ENCODE data around the gene TAC4. TPM values are rescaled to one million over a fixed set of nuclear protein-coding genes. Genes with fewer than 3 reads are reported as not detected.

The TAC4 gene
- total and polyA plus RNA-seq, 10 of the 15 experiments (the other 5 are each of a cell fraction or from before 2014, with no cell fraction given): not detected

DNA sequence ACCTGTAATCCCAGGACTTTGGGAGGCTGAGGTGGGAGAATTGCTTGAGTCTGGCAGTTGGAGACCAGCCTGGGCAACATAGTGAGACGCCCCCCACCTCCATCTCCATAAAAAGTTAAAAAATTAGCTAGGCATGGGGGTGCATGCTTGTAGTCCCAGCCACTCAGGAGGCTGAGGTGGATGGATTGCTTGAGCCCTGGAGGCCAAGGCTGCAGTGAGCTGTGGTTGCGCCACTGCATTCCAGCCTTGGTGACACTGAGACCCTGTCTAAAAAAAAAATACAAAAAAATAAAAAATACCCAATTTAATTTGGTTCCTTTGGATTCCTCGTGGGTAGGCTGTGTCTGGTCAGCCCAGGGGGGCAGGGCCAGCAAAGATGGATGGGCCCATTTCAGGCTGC, 26.1 kb upstream of the TAC4 start:
- CTCF ChIA-PET: no interaction called here
- BruUV-seq (replicated peaks): no TSS peak
- in situ Hi-C loops (cut with MboI): no loop called here
- Histone ChIP-seq H2AFZ (ENCODE audit: control insufficient read depth, low read depth, low read length) (no peak overlapping the region), H3K27me3 (replicated peaks in 1 of 2; ENCODE audit: control insufficient read depth in 2 of 2, insufficient read depth in 2 of 2, low read length in 1 of 2) (no peaks in the 10 kb centered on the region), H3K36me3 (ENCODE audit: control insufficient read depth in 2 of 2, insufficient read depth in 2 of 2, low read length in 1 of 2) (no peaks in the 10 kb centered on the region), H4K20me1 (ENCODE audit: control insufficient read depth, insufficient read depth) (no peaks in the 10 kb centered on the region), H3K79me2 (ENCODE audit: control insufficient read depth, insufficient read depth, low read length) (no peaks in the 10 kb centered on the region), H3K27ac (ENCODE audit: control insufficient read depth, insufficient read depth) (no peak overlapping the region), H3K9me3 (replicated peaks; ENCODE audit: control insufficient read depth, insufficient read depth, low read length) (no peaks in the 10 kb centered on the region), H3K4me2 (ENCODE audit: control insufficient read depth, insufficient read depth) (no peak overlapping the region), H3K4me3 (no peak overlapping the region), H3K4me1 (ENCODE audit: control insufficient read depth, insufficient read depth, low read length) (no peaks in the 10 kb centered on the region), H3K9ac (ENCODE audit: control insufficient read depth, insufficient read depth, low read length) (no peak overlapping the region)
- ATAC-seq: no peak
- POLR2A ChIA-PET: no interaction called here
- RAD21 ChIA-PET (ENCODE audit: unreplicated experiment): no interaction called here
- WGBS (ENCODE audit: insufficient coverage, insufficient replicate concordance, low lambda C conversion rate, missing lambda C conversion rate): 32% methylated on average over 3 of the region's 3 CpGs
- no peak for DNase-seq (ENCODE audit: low read depth, low spot score)
- SMC1A ChIA-PET (ENCODE audit: uncharacterized antibody, unreplicated experiment): interaction anchor here (1.9 kb wide), 1 partner anchor 122 kb away, joined by 4 read pairs; no protein-coding TSS in a partner anchor
- intact Hi-C loops (cut with micrococcal nuclease; ENCODE audit: unreplicated experiment): no loop called here
- no peak for FAIRE-seq
- no peak for TF ChIP-seq BHLHE40 (IDR thresholded peaks at IDR 0.05; ENCODE audit: borderline replicate concordance in 1 of 2, low read depth in 2 of 2, low read length in 1 of 2)
- TF ChIP-seq, protein P1, sequence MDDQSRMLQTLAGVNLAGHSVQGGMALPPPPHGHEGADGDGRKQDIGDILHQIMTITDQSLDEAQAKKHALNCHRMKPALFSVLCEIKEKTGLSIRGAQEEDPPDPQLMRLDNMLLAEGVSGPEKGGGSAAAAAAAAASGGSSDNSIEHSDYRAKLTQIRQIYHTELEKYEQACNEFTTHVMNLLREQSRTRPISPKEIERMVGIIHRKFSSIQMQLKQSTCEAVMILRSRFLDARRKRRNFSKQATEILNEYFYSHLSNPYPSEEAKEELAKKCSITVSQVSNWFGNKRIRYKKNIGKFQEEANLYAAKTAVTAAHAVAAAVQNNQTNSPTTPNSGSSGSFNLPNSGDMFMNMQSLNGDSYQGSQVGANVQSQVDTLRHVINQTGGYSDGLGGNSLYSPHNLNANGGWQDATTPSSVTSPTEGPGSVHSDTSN (IDR thresholded peaks at IDR 0.05; ENCODE audit: insufficient replicate concordance, low read depth, low read length): no peak
- TF ChIP-seq BACH1 (IDR thresholded peaks at IDR 0.05; ENCODE audit: borderline replicate concordance): no peak
- TF ChIP-seq NKRF (conservative IDR thresholded peaks at IDR 0.05): no peak
- TF ChIP-seq CHD2 (IDR thresholded peaks at IDR 0.05; ENCODE audit: borderline replicate concordance, low read depth, low read length): no peak
- no peak for TF ChIP-seq NRF1 (conservative IDR thresholded peaks at IDR 0.05; ENCODE audit: low read depth, low read length)
- TF ChIP-seq ZNF384 (IDR thresholded peaks at IDR 0.05; ENCODE audit: borderline replicate concordance, low read depth, low read length): no peak
- TF ChIP-seq PAX8 (IDR thresholded peaks at IDR 0.05): no peak
- no peak for TF ChIP-seq HCFC1 (IDR thresholded peaks at IDR 0.05; ENCODE audit: low read length)
- TF ChIP-seq E4F1 (IDR thresholded peaks at IDR 0.05; ENCODE audit: borderline replicate concordance, partially characterized antibody): no peak
- TF ChIP-seq, protein P2, sequence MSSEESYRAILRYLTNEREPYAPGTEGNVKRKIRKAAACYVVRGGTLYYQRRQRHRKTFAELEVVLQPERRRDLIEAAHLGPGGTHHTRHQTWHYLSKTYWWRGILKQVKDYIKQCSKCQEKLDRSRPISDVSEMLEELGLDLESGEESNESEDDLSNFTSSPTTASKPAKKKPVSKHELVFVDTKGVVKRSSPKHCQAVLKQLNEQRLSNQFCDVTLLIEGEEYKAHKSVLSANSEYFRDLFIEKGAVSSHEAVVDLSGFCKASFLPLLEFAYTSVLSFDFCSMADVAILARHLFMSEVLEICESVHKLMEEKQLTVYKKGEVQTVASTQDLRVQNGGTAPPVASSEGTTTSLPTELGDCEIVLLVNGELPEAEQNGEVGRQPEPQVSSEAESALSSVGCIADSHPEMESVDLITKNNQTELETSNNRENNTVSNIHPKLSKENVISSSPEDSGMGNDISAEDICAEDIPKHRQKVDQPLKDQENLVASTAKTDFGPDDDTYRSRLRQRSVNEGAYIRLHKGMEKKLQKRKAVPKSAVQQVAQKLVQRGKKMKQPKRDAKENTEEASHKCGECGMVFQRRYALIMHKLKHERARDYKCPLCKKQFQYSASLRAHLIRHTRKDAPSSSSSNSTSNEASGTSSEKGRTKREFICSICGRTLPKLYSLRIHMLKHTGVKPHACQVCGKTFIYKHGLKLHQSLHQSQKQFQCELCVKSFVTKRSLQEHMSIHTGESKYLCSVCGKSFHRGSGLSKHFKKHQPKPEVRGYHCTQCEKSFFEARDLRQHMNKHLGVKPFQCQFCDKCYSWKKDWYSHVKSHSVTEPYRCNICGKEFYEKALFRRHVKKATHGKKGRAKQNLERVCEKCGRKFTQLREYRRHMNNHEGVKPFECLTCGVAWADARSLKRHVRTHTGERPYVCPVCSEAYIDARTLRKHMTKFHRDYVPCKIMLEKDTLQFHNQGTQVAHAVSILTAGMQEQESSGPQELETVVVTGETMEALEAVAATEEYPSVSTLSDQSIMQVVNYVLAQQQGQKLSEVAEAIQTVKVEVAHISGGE (CRISPR knock-in tag; IDR thresholded peaks at IDR 0.05): no peak
- no peak for TF ChIP-seq RCOR1 (conservative IDR thresholded peaks at IDR 0.05; ENCODE audit: low read depth, low read length)
- TF ChIP-seq PKNOX1 (IDR thresholded peaks at IDR 0.05): no peak
